Lower leg skin (tissue), 3 donors: Measurements from ENCODE around the gene TEPSIN.

Experiments used
- CTCF ChIP-seq, 3 donors: fragments of 450-650 bp; IDR thresholded peaks; one replicate each; pipeline ENCODE4 v1.5.1; 2016; ENCODE audit warnings: antibody characterized with exemption in 3 of 3, mild to moderate bottlenecking in 3 of 3, moderate library complexity in 2 of 3
- POLR2A ChIP-seq, 2 donors: fragments of 450-650 bp; IDR thresholded peaks; one replicate each; pipeline ENCODE4 v1.6.1; 2016 to 2017; ENCODE audit warnings: antibody characterized with exemption in 2 of 2, mild to moderate bottlenecking in 1 of 2, moderate library complexity in 1 of 2

GRCh38 chr17:81249223-81250040 lies 10.6 kb upstream of the TEPSIN start:
- TF ChIP-seq CTCF (IDR thresholded peaks at IDR 0.05) (no peak), POLR2A (IDR thresholded peaks at IDR 0.05) (no peak)
